ENCODE results near the gene ST7. TPM values are rescaled to one million over a fixed set of nuclear protein-coding genes. Genes with fewer than 3 reads are reported as not detected.
"Not testable (repeated sequence)": the region's sequence is repeated elsewhere in the genome, so short reads cannot be mapped to it uniquely, and the experiment has no call there.

ST7 gene
- total and polyA plus RNA-seq, 2 donors (not counting 1 experiment from before 2014, with no cell fraction given): 2.3 to 4.6 TPM

DNA sequence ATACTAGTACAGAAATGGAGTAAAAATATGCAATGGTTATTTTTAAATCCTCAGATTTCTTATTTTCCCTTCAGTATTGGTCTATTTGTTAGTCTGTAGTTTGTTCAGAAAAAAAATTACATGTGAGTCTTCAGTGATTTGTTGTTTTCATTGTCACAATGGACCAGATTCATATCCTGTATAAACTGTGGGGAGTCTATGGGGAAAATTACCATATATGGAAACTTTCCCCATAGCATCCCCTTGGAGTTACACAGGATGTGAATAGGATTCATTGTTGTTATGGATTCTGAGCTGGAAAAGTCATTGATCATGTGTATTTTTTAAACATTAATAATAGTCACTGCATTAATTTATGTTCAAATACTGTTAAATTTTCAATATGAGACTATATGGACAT, 72.6 kb downstream of the ST7 start:
- ChIA-PET CTCF (no interaction called here), POLR2A (no interaction called here)
- Histone ChIP-seq H3K9me3 (ENCODE audit: control extremely low read depth in 1 of 3, control insufficient read depth in 2 of 3, insufficient read depth in 1 of 3, low read length in 2 of 3) (no peaks in the 10 kb centered on the region), H2AFZ (ENCODE audit: insufficient read depth, low read depth, low read length, poor library complexity, severe bottlenecking) (no peak overlapping the region), H3K27me3 (replicated peaks in 1 of 4; ENCODE audit: control extremely low read depth in 1 of 4, control insufficient read depth in 3 of 4, insufficient read depth in 4 of 4, low read length in 3 of 4) (no peaks in the 10 kb centered on the region), H3K4me3 (ENCODE audit: control extremely low read depth in 1 of 5, extremely low read depth in 1 of 5, insufficient read depth in 1 of 5, low read depth in 2 of 5, low read length in 4 of 5) (no peak overlapping the region), H3K27ac (ENCODE audit: low read length in 2 of 2) (no peak overlapping the region), H3K79me2 (ENCODE audit: control insufficient read depth, insufficient read depth, low read length) (no peaks in the 10 kb centered on the region), H3K4me1 (ENCODE audit: control insufficient read depth in 2 of 2, insufficient read depth in 2 of 2, low read length in 2 of 2) (no peaks in the 10 kb centered on the region), H3K4me2 (replicated peaks; ENCODE audit: low read depth, low read length, poor library complexity, severe bottlenecking) (no peak overlapping the region), H3K9ac (ENCODE audit: low read length) (no peak overlapping the region), H4K20me1 (ENCODE audit: control insufficient read depth, insufficient read depth, low read length, poor library complexity, severe bottlenecking) (no peaks in the 10 kb centered on the region), H3K36me3 (replicated peaks in 1 of 2; ENCODE audit: control extremely low read depth in 1 of 2, control insufficient read depth in 1 of 2, extremely low read depth in 1 of 2, insufficient read depth in 2 of 2, low read length in 1 of 2) (no peaks in the 10 kb centered on the region)
- ATAC-seq (ENCODE audit: low read depth): no peak
- TF ChIP-seq EZH2 (IDR thresholded peaks at IDR 0.05; ENCODE audit: borderline replicate concordance, insufficient read depth, low read depth, low read length, poor library complexity, severe bottlenecking): no peak
- TF ChIP-seq, protein P1, sequence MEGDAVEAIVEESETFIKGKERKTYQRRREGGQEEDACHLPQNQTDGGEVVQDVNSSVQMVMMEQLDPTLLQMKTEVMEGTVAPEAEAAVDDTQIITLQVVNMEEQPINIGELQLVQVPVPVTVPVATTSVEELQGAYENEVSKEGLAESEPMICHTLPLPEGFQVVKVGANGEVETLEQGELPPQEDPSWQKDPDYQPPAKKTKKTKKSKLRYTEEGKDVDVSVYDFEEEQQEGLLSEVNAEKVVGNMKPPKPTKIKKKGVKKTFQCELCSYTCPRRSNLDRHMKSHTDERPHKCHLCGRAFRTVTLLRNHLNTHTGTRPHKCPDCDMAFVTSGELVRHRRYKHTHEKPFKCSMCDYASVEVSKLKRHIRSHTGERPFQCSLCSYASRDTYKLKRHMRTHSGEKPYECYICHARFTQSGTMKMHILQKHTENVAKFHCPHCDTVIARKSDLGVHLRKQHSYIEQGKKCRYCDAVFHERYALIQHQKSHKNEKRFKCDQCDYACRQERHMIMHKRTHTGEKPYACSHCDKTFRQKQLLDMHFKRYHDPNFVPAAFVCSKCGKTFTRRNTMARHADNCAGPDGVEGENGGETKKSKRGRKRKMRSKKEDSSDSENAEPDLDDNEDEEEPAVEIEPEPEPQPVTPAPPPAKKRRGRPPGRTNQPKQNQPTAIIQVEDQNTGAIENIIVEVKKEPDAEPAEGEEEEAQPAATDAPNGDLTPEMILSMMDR (IDR thresholded peaks at IDR 0.05): no peak
- DNase-seq: no peak
- peaks cover 2% of the 10 kb centered on the region for H3K9me3 Mint-ChIP-seq (ENCODE audit: insufficient read depth)
- intact Hi-C loops (cut with micrococcal nuclease): no loop called here
- no peaks in the 10 kb centered on the region for H3K4me1 Mint-ChIP-seq
- H3K27ac Mint-ChIP-seq: no peak overlapping the region
- H3K27me3 Mint-ChIP-seq: no peaks in the 10 kb centered on the region
- H3K4me3 Mint-ChIP-seq: no peak overlapping the region

DNA sequence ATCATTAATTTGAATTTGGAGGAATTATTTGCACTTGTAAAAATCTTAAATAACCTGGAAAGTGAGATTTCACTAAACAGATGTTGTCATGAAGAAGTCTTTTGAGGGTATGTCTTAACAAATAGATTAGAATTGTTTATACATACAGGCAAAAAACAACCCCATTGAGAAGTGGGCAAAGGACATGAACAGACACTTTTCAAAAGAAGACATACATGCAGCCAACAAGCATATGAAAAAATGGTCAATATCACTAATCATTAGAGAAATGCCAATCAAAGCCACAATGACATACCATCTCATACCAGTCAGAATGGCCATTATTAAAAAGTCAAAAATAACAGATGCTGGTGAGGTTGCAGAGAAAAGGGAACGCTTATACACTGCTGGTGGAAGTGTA, 77.0 kb downstream of the ST7 start:
- H3K27ac ChIP-seq (ENCODE audit: low read length in 2 of 2); H3K27me3 ChIP-seq (replicated peaks in 1 of 4; ENCODE audit: control extremely low read depth in 1 of 4, control insufficient read depth in 3 of 4, insufficient read depth in 4 of 4, low read length in 3 of 4); H3K79me2 ChIP-seq (ENCODE audit: control insufficient read depth, insufficient read depth, low read length); H3K27me3 Mint-ChIP-seq; H4K20me1 ChIP-seq (ENCODE audit: control insufficient read depth, insufficient read depth, low read length, poor library complexity, severe bottlenecking); ATAC-seq (ENCODE audit: low read depth); H2AFZ ChIP-seq (ENCODE audit: insufficient read depth, low read depth, low read length, poor library complexity, severe bottlenecking); H3K36me3 ChIP-seq (replicated peaks in 1 of 2; ENCODE audit: control extremely low read depth in 1 of 2, control insufficient read depth in 1 of 2, extremely low read depth in 1 of 2, insufficient read depth in 2 of 2, low read length in 1 of 2); intact Hi-C loops (cut with micrococcal nuclease); H3K4me1 ChIP-seq (ENCODE audit: control insufficient read depth in 2 of 2, insufficient read depth in 2 of 2, low read length in 2 of 2); H3K9me3 ChIP-seq (ENCODE audit: control extremely low read depth in 1 of 3, control insufficient read depth in 2 of 3, insufficient read depth in 1 of 3, low read length in 2 of 3); H3K4me3 ChIP-seq (ENCODE audit: control extremely low read depth in 1 of 5, extremely low read depth in 1 of 5, insufficient read depth in 1 of 5, low read depth in 2 of 5, low read length in 4 of 5); H3K9me3 Mint-ChIP-seq (ENCODE audit: insufficient read depth); H3K4me3 Mint-ChIP-seq; H3K9ac ChIP-seq (ENCODE audit: low read length); H3K4me2 ChIP-seq (replicated peaks; ENCODE audit: low read depth, low read length, poor library complexity, severe bottlenecking); DNase-seq; H3K27ac Mint-ChIP-seq; H3K4me1 Mint-ChIP-seq; CTCF ChIA-PET; POLR2A ChIA-PET: not testable (repeated sequence)
- no CpG with 5 or more reads among the region's 1 CpG for WGBS (ENCODE audit: insufficient coverage)

DNA sequence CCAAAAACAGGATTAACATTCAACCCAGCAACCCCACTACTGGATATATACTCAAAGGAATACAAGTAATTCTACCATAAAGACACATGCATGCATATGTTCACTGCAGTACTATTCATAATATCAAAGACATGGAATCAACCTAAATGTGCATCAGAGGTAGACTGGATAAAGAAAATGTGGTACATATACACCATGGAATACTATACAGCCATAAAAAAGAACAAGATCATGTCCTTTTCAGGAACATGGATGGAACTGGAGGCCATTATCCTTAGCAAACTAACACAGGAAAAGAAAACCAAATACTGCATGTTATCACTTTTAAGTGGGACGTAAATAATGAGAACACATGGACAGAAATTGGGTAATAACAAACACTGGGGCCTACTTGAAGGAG, 77.5 kb downstream of the ST7 start:
- H3K27me3 Mint-ChIP-seq; H3K9me3 ChIP-seq (ENCODE audit: control extremely low read depth in 1 of 3, control insufficient read depth in 2 of 3, insufficient read depth in 1 of 3, low read length in 2 of 3); H3K9me3 Mint-ChIP-seq (ENCODE audit: insufficient read depth); ATAC-seq (ENCODE audit: low read depth); H3K27ac Mint-ChIP-seq; H3K36me3 ChIP-seq (replicated peaks in 1 of 2; ENCODE audit: control extremely low read depth in 1 of 2, control insufficient read depth in 1 of 2, extremely low read depth in 1 of 2, insufficient read depth in 2 of 2, low read length in 1 of 2); H3K4me2 ChIP-seq (replicated peaks; ENCODE audit: low read depth, low read length, poor library complexity, severe bottlenecking); CTCF ChIA-PET; H2AFZ ChIP-seq (ENCODE audit: insufficient read depth, low read depth, low read length, poor library complexity, severe bottlenecking); intact Hi-C loops (cut with micrococcal nuclease); H3K4me3 ChIP-seq (ENCODE audit: control extremely low read depth in 1 of 5, extremely low read depth in 1 of 5, insufficient read depth in 1 of 5, low read depth in 2 of 5, low read length in 4 of 5); H3K4me1 Mint-ChIP-seq; H3K79me2 ChIP-seq (ENCODE audit: control insufficient read depth, insufficient read depth, low read length); DNase-seq; POLR2A ChIA-PET; H3K9ac ChIP-seq (ENCODE audit: low read length); H3K4me1 ChIP-seq (ENCODE audit: control insufficient read depth in 2 of 2, insufficient read depth in 2 of 2, low read length in 2 of 2); H3K27me3 ChIP-seq (replicated peaks in 1 of 4; ENCODE audit: control extremely low read depth in 1 of 4, control insufficient read depth in 3 of 4, insufficient read depth in 4 of 4, low read length in 3 of 4); H3K27ac ChIP-seq (ENCODE audit: low read length in 2 of 2); H3K4me3 Mint-ChIP-seq; H4K20me1 ChIP-seq (ENCODE audit: control insufficient read depth, insufficient read depth, low read length, poor library complexity, severe bottlenecking): not testable (repeated sequence)
- WGBS (ENCODE audit: insufficient coverage): no CpG with 5 or more reads among the region's 1 CpG
